HK-2 (cell line): ENCODE measurements around the gene GAGE12C.
"Not testable (repeated sequence)": the region's sequence is repeated elsewhere in the genome, so short reads cannot be mapped to it uniquely, and the experiment has no call there.

ENCODE experiments used
- DNase-seq: peaks from one replicate; pipeline ENCODE4 v3.0.0-alpha.2; 2018; ENCODE audit not compliant: unreplicated experiment

The GAGE12C gene, protein sequence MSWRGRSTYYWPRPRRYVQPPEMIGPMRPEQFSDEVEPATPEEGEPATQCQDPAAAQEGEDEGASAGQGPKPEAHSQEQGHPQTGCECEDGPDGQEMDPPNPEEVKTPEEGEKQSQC

DNA sequence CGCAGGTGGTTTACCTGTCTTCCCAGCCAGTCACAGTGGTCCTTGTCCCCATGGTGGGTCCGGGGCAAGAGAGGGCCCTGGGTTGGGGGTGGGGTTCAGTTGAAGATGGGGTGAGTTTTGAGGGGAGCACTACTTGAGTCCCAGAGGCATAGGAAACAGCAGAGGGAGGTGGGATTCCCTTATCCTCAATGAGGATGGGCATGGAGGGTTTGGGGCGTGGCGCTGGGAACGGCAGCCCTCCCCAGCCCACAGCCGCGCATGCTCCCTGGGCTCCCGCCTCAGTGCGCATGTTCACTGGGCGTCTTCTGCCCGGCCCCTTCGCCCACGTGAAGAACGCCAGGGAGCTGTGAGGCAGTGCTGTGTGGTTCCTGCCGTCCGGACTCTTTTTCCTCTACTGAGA, at the start of gene GAGE12C:
GAGE12C (plus strand) TSS at position 301 of the 400 bp plus-strand sequence. CDS start 1,155 bp downstream, outside the sequence.
- not testable (repeated sequence) for DNase-seq

DNA sequence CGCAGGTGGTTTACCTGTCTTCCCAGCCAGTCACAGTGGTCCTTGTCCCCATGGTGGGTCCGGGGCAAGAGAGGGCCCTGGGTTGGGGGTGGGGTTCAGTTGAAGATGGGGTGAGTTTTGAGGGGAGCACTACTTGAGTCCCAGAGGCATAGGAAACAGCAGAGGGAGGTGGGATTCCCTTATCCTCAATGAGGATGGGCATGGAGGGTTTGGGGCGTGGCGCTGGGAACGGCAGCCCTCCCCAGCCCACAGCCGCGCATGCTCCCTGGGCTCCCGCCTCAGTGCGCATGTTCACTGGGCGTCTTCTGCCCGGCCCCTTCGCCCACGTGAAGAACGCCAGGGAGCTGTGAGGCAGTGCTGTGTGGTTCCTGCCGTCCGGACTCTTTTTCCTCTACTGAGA, 9.5 kb downstream of the GAGE12C start, which contains the start of gene GAGE12D:
GAGE12D (plus strand) TSS at position 301 of the 400 bp plus-strand sequence. CDS start 1,155 bp downstream, outside the sequence.
- DNase-seq: not testable (repeated sequence)

DNA sequence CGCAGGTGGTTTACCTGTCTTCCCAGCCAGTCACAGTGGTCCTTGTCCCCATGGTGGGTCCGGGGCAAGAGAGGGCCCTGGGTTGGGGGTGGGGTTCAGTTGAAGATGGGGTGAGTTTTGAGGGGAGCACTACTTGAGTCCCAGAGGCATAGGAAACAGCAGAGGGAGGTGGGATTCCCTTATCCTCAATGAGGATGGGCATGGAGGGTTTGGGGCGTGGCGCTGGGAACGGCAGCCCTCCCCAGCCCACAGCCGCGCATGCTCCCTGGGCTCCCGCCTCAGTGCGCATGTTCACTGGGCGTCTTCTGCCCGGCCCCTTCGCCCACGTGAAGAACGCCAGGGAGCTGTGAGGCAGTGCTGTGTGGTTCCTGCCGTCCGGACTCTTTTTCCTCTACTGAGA, 19.0 kb downstream of the GAGE12C start, which contains the start of gene GAGE12E:
GAGE12E (plus strand) TSS at position 301 of the 400 bp plus-strand sequence. CDS start 1,155 bp downstream, outside the sequence.
- not testable (repeated sequence) for DNase-seq

DNA sequence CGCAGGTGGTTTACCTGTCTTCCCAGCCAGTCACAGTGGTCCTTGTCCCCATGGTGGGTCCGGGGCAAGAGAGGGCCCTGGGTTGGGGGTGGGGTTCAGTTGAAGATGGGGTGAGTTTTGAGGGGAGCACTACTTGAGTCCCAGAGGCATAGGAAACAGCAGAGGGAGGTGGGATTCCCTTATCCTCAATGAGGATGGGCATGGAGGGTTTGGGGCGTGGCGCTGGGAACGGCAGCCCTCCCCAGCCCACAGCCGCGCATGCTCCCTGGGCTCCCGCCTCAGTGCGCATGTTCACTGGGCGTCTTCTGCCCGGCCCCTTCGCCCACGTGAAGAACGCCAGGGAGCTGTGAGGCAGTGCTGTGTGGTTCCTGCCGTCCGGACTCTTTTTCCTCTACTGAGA, 28.6 kb downstream of the GAGE12C start, which contains the start of gene GAGE12F:
GAGE12F (plus strand) TSS at position 301 of the 400 bp plus-strand sequence. CDS start 1,155 bp downstream, outside the sequence.
- not testable (repeated sequence) for DNase-seq

DNA sequence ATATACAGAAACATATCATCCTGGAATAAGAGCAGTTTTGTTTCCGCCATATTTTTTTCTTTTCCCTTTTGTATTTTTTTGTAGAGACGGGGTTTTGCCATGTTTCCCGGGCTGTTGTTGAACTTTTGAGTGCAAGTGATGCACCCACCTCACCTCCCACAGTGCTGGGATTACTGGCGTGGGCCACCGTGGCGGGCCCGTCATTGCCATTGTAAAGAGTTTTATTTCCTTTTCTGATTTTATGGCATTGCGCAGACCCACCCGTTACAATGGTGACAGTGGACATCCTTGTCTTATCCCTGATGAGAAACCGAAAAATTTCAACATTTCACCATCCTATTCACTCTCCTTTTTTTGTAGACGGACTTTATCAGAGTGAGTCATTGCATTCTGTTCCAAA, 36.8 kb downstream of the GAGE12C start:
- DNase-seq: not testable (repeated sequence)

DNA sequence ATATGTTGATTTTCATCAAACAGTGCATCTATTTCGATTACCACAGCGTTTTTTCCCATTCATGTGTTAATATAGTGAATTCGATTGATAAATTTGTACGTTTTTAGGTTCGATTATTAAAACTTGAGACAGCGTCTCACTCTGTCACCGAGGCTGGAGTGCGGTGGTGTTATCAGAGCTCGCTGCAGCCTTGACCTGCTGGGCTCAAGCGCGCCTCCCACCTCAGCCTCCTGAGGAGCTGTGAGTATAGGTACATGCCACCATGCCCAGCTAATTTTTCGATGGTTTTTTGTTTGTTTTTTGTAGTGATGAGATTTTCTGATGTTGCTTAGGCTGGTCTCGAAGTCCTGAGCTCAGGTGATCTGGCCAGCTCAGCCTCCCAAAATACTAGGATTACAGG, 37.2 kb downstream of the GAGE12C start:
- not testable (repeated sequence) for DNase-seq

DNA sequence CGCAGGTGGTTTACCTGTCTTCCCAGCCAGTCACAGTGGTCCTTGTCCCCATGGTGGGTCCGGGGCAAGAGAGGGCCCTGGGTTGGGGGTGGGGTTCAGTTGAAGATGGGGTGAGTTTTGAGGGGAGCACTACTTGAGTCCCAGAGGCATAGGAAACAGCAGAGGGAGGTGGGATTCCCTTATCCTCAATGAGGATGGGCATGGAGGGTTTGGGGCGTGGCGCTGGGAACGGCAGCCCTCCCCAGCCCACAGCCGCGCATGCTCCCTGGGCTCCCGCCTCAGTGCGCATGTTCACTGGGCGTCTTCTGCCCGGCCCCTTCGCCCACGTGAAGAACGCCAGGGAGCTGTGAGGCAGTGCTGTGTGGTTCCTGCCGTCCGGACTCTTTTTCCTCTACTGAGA, 38.1 kb downstream of the GAGE12C start, which contains the start of gene GAGE12G:
GAGE12G (plus strand) TSS at position 301 of the 400 bp plus-strand sequence. CDS start 1,155 bp downstream, outside the sequence.
- not testable (repeated sequence) for DNase-seq

DNA sequence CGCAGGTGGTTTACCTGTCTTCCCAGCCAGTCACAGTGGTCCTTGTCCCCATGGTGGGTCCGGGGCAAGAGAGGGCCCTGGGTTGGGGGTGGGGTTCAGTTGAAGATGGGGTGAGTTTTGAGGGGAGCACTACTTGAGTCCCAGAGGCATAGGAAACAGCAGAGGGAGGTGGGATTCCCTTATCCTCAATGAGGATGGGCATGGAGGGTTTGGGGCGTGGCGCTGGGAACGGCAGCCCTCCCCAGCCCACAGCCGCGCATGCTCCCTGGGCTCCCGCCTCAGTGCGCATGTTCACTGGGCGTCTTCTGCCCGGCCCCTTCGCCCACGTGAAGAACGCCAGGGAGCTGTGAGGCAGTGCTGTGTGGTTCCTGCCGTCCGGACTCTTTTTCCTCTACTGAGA, 47.7 kb downstream of the GAGE12C start, which contains the start of gene GAGE12H:
GAGE12H (plus strand) TSS at position 301 of the 400 bp plus-strand sequence. CDS start 1,155 bp downstream, outside the sequence.
- DNase-seq: not testable (repeated sequence)
